ENCODE results near the gene TNRC18.

The TNRC18 gene

DNA sequence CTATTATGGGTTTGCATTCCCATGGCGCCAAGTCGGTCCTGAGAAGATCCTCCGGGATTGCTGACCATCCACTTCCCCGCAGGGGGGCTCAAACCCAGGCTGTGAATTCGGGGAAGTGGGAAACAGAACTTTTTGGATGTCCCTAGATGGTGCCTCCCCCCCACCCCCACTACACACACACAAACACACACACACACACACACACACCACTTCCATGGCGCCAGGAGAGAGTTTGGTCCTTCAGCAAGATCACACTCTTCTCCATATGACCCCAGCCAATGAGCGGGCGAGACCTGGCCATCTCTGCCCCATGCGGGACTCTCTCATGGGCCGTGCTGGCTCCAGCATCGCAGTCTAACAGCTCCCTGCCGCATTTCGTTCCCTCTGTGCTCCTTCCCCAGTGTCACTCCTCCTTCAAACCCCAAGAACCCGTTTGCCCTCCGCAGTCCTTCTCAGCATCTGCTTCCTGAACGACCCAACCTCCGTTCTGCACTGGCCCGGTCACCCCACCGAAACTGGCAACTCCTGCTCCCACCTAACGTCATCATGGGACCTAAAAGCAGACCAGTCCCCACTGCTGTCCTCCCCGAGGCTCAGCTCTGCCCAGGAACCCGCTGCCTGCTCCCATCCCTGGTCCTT, 32.1 kb upstream of the TNRC18 start:
- Histone ChIP-seq H2AFZ (ENCODE audit: low read depth, low read length) (no peak overlapping the region), H3K9me3 (ENCODE audit: insufficient read depth, low read length, severe bottlenecking) (no peaks in the 10 kb centered on the region), H3K4me2 (ENCODE audit: insufficient read depth, low read length) (no peak overlapping the region), H3K4me1 (ENCODE audit: insufficient read depth, low read length) (no peaks in the 10 kb centered on the region), H3K36me3 (ENCODE audit: insufficient read depth, low read length) (no peaks in the 10 kb centered on the region), H3K79me2 (ENCODE audit: insufficient read depth, low read length) (no peaks in the 10 kb centered on the region), H3K4me3 (ENCODE audit: low read depth in 1 of 2, low read length in 2 of 2) (no peak overlapping the region), H4K20me1 (ENCODE audit: insufficient read depth, low read length) (peaks cover 4% of the 10 kb centered on the region; the same call in 1 of the 2 replicates), H3K9ac (ENCODE audit: low read depth, low read length) (no peak overlapping the region), H3K27ac (ENCODE audit: low read length) (no peak overlapping the region), H3K27me3 (ENCODE audit: insufficient read depth, low read length, poor library complexity) (no peaks in the 10 kb centered on the region)
- DNase-seq (no peak), ATAC-seq (ENCODE audit: insufficient read depth, low read depth) (no peak)
- TF ChIP-seq, protein P1, sequence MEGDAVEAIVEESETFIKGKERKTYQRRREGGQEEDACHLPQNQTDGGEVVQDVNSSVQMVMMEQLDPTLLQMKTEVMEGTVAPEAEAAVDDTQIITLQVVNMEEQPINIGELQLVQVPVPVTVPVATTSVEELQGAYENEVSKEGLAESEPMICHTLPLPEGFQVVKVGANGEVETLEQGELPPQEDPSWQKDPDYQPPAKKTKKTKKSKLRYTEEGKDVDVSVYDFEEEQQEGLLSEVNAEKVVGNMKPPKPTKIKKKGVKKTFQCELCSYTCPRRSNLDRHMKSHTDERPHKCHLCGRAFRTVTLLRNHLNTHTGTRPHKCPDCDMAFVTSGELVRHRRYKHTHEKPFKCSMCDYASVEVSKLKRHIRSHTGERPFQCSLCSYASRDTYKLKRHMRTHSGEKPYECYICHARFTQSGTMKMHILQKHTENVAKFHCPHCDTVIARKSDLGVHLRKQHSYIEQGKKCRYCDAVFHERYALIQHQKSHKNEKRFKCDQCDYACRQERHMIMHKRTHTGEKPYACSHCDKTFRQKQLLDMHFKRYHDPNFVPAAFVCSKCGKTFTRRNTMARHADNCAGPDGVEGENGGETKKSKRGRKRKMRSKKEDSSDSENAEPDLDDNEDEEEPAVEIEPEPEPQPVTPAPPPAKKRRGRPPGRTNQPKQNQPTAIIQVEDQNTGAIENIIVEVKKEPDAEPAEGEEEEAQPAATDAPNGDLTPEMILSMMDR (IDR thresholded peaks at IDR 0.05; ENCODE audit: borderline replicate concordance, extremely low read depth, low read length, poor library complexity, severe bottlenecking): no peak
- TF ChIP-seq EZH2 (IDR thresholded peaks at IDR 0.05; ENCODE audit: borderline replicate concordance, low read depth, low read length, severe bottlenecking): no peak

- Histone ChIP-seq H3K36me3 (ENCODE audit: insufficient read depth, low read length) (no peaks in the 10 kb centered on the region), H3K27me3 (ENCODE audit: insufficient read depth, low read length, poor library complexity) (no peaks in the 10 kb centered on the region), H3K9ac (ENCODE audit: low read depth, low read length) (no peak overlapping the region), H3K4me2 (ENCODE audit: insufficient read depth, low read length) (no peak overlapping the region), H3K79me2 (ENCODE audit: insufficient read depth, low read length) (no peaks in the 10 kb centered on the region), H2AFZ (ENCODE audit: low read depth, low read length) (no peak overlapping the region), H3K9me3 (ENCODE audit: insufficient read depth, low read length, severe bottlenecking) (no peaks in the 10 kb centered on the region), H3K27ac (ENCODE audit: low read length) (no peak overlapping the region), H3K4me1 (ENCODE audit: insufficient read depth, low read length) (no peaks in the 10 kb centered on the region), H4K20me1 (ENCODE audit: insufficient read depth, low read length) (peaks cover 4% of the 10 kb centered on the region; the same call in 1 of the 2 replicates), H3K4me3 (ENCODE audit: low read depth in 1 of 2, low read length in 2 of 2) (no peak overlapping the region)
- TF ChIP-seq, protein P1 (IDR thresholded peaks at IDR 0.05; ENCODE audit: borderline replicate concordance, extremely low read depth, low read length, poor library complexity, severe bottlenecking): no peak
- no peak for TF ChIP-seq EZH2 (IDR thresholded peaks at IDR 0.05; ENCODE audit: borderline replicate concordance, low read depth, low read length, severe bottlenecking)
- no peak for ATAC-seq (ENCODE audit: insufficient read depth, low read depth)
- DNase-seq: no peak
Observed at GRCh38 chr7:5455175-5455574, 31.5 kb upstream of the TNRC18 start.

- Histone ChIP-seq H3K9me3 (ENCODE audit: insufficient read depth, low read length, severe bottlenecking) (no peaks in the 10 kb centered on the region), H3K27me3 (ENCODE audit: insufficient read depth, low read length, poor library complexity) (no peaks in the 10 kb centered on the region), H3K36me3 (ENCODE audit: insufficient read depth, low read length) (no peaks in the 10 kb centered on the region), H3K4me2 (ENCODE audit: insufficient read depth, low read length) (no peak overlapping the region), H2AFZ (ENCODE audit: low read depth, low read length) (no peak overlapping the region), H3K4me3 (ENCODE audit: low read depth in 1 of 2, low read length in 2 of 2) (no peak overlapping the region), H3K27ac (ENCODE audit: low read length) (no peak overlapping the region), H3K4me1 (ENCODE audit: insufficient read depth, low read length) (no peaks in the 10 kb centered on the region), H3K79me2 (ENCODE audit: insufficient read depth, low read length) (no peaks in the 10 kb centered on the region), H3K9ac (ENCODE audit: low read depth, low read length) (no peak overlapping the region), H4K20me1 (ENCODE audit: insufficient read depth, low read length) (peaks cover 4% of the 10 kb centered on the region; the same call in 1 of the 2 replicates)
- no peak for DNase-seq
- no peak for ATAC-seq (ENCODE audit: insufficient read depth, low read depth)
- TF ChIP-seq EZH2 (IDR thresholded peaks at IDR 0.05; ENCODE audit: borderline replicate concordance, low read depth, low read length, severe bottlenecking): no peak
- TF ChIP-seq, protein P1 (IDR thresholded peaks at IDR 0.05; ENCODE audit: borderline replicate concordance, extremely low read depth, low read length, poor library complexity, severe bottlenecking): no peak
Observed at GRCh38 chr7:5454485-5454884, 30.9 kb upstream of the TNRC18 start.

Data from DND-41 (cell line).